BE2C (cell line): Measurements from ENCODE around the gene ADAMTS2.
A peak's percentile ranks its signal among the peaks of the same experiment; 100 is the strongest.

Experiments used
- DNase-seq: peaks from one replicate; pipeline ENCODE4 v3.0.0-alpha.2; 2020
- H3K27me3 ChIP-seq: fragments of 250-450 bp; sonication (Bioruptor Pico); 2 replicates; pipeline ENCODE4 v1.5.1; 2020; ENCODE audit warnings: mild to moderate bottlenecking
- H3K36me3 ChIP-seq: fragments of 250-450 bp; sonication (Bioruptor Pico); 2 replicates; pipeline ENCODE4 v1.5.1; 2020; ENCODE audit warnings: mild to moderate bottlenecking
- H3K4me1 ChIP-seq: fragments of 250-450 bp; sonication (Bioruptor Pico); 2 replicates; pipeline ENCODE4 v1.5.1; 2020
- H3K4me3 ChIP-seq: 2 replicates; pipeline ENCODE4 v1.5.1; 2011; ENCODE audit warnings: low read depth, low read length
- H3K9me3 ChIP-seq: fragments of 250-450 bp; sonication (Bioruptor Pico); 2 replicates; pipeline ENCODE4 v1.5.1; 2020
- TF ChIP-seq, protein P1 (sequence below): IDR thresholded peaks from 2 replicates; pipeline ENCODE4 v1.5.1; 2012; ENCODE audit warnings: mild to moderate bottlenecking, low read depth, low read length

Gene ADAMTS2

DNA sequence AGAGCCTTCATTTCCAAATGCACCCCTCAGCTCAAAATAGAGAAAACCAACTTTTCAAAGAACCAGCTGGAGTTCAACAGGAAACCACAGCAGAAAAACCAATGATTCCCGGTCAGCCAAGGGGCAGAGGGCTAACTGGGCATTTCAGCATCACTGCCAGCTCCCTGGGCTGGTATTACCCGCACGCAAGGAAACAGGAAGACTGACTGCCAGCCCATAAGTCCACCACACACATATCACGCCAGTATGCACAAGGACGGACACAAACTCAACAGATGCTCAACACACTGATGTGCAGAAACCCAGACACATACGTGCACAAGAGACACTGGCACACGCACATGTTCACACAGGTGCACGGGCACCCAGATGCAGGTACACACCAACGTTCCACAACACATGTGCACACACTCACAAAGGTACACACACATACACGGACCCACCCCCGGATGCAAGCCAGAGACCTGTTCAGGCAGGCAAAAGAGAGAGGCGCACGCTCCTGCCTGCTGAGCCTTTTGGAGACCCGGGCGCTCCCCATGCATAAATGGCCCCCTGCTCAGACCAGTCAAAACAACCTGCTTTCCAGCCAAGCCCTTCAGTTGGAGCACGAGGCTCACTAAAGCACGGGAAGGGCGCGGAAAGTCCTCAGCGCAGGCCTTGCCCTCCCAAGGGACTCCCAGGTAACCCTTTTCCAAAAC is 2.1 kb downstream of the ADAMTS2 start:
- peak overlapping the region; percentile 44; the same call in 1 of the 2 replicates for H3K4me3 ChIP-seq

GRCh38 chr5:179342577-179342976 is 2.7 kb downstream of the ADAMTS2 start:
- Histone ChIP-seq H3K9me3 (no peaks in the 10 kb centered on the region; the same call in 1 of the 2 replicates), H3K4me1 (no peaks in the 10 kb centered on the region), H3K4me3 (no peak overlapping the region), H3K36me3 (no peaks in the 10 kb centered on the region), H3K27me3 (peaks cover 54% of the 10 kb centered on the region)
- DNase-seq, result no peak
- TF ChIP-seq, protein P1, sequence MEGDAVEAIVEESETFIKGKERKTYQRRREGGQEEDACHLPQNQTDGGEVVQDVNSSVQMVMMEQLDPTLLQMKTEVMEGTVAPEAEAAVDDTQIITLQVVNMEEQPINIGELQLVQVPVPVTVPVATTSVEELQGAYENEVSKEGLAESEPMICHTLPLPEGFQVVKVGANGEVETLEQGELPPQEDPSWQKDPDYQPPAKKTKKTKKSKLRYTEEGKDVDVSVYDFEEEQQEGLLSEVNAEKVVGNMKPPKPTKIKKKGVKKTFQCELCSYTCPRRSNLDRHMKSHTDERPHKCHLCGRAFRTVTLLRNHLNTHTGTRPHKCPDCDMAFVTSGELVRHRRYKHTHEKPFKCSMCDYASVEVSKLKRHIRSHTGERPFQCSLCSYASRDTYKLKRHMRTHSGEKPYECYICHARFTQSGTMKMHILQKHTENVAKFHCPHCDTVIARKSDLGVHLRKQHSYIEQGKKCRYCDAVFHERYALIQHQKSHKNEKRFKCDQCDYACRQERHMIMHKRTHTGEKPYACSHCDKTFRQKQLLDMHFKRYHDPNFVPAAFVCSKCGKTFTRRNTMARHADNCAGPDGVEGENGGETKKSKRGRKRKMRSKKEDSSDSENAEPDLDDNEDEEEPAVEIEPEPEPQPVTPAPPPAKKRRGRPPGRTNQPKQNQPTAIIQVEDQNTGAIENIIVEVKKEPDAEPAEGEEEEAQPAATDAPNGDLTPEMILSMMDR, result peak; percentile 14; the same call in 1 of the 2 replicates

More for the DNA sequence above, 2.1 kb downstream of the ADAMTS2 start:
- no peaks in the 10 kb centered on the region for H3K36me3 ChIP-seq
- H3K4me1 ChIP-seq, result no peaks in the 10 kb centered on the region
- peaks cover 58% of the 10 kb centered on the region for H3K27me3 ChIP-seq
- no peaks in the 10 kb centered on the region for H3K9me3 ChIP-seq
- TF ChIP-seq, protein P1, result no peak
- no peak for DNase-seq

GRCh38 chr5:179340465-179340864 is 4.8 kb downstream of the ADAMTS2 start:
- Histone ChIP-seq H3K9me3 (no peaks in the 10 kb centered on the region; the same call in 1 of the 2 replicates), H3K4me1 (no peaks in the 10 kb centered on the region), H3K4me3 (no peak overlapping the region), H3K27me3 (peaks cover 33% of the 10 kb centered on the region), H3K36me3 (no peaks in the 10 kb centered on the region)
- TF ChIP-seq, protein P1, result no peak
- DNase-seq, result no peak

- no peak for DNase-seq
- Histone ChIP-seq H3K36me3 (no peaks in the 10 kb centered on the region), H3K27me3 (peaks cover 30% of the 10 kb centered on the region)
These were observed 5.3 kb downstream of the ADAMTS2 start for GRCh38 chr5:179339996-179340395.

DNA sequence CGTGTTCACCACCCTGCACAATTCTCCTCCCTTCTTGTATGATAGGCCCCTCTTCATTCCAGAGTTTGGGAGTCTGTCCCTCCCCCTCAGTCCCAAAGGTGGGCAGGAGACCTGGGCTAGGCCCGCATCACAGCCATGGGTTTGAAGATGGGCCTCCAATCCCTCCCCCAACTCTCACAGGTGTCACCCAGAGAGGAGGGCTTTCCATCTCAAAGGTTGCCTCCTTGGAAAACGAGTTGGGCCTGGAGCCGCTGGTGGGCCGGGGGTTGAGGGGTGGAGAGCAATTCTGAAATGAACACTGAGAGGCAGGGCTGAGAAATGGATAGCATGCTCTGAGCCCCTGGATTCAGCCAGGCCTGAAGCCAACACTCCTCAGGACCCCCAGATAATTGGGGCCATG is 6.2 kb downstream of the ADAMTS2 start:
- peaks cover 21% of the 10 kb centered on the region for H3K27me3 ChIP-seq
- H3K9me3 ChIP-seq, result no peaks in the 10 kb centered on the region; the same call in 1 of the 2 replicates
- DNase-seq, result no peak
- H3K4me3 ChIP-seq, result no peak overlapping the region
- TF ChIP-seq, protein P1, result no peak
- no peaks in the 10 kb centered on the region for H3K4me1 ChIP-seq
- H3K36me3 ChIP-seq, result no peaks in the 10 kb centered on the region

More at GRCh38 chr5:179339996-179340395, 5.3 kb downstream of the ADAMTS2 start:
- Histone ChIP-seq H3K4me3 (no peak overlapping the region), H3K9me3 (no peaks in the 10 kb centered on the region; the same call in 1 of the 2 replicates), H3K4me1 (no peaks in the 10 kb centered on the region)
- TF ChIP-seq, protein P1, result no peak
